SU-DHL-6 (cell line): ENCODE measurements around the gene PKN1.

Experiments used
- CTCF ChIP-seq: fragments of 200-600 bp; sonication (generic); IDR thresholded peaks from one replicate; pipeline ENCODE4 v1.5.1; 2017; ENCODE audit warnings: antibody characterized with exemption, mild to moderate bottlenecking, low read length, moderate library complexity; ENCODE audit not compliant: insufficient read depth, poor library complexity, severe bottlenecking
- EZH2phosphoT487 ChIP-seq: fragments of 200-600 bp; sonication (generic), shearing (Covaris generic); conservative IDR thresholded peaks from 2 replicates; pipeline ENCODE4 v1.6.1; 2018; ENCODE audit warnings: mild to moderate bottlenecking, antibody characterized with exemption, low read length, moderate library complexity, mixed read lengths

- TF ChIP-seq CTCF: no peak
- no peak for TF ChIP-seq EZH2phosphoT487
Observed at GRCh38 chr19:14476327-14476672, 43.2 kb downstream of the PKN1 start.
